NCI-H345 treated with DMSO at 0.1 percent for 48 hours (cell line): ENCODE measurements around the gene PSD2.

Experiments
- DNase-seq: peaks from one replicate; lab custom pipeline; 2025; ENCODE audit not compliant: unreplicated experiment; lab: John Stamatoyannopoulos, UW

Gene PSD2

DNA sequence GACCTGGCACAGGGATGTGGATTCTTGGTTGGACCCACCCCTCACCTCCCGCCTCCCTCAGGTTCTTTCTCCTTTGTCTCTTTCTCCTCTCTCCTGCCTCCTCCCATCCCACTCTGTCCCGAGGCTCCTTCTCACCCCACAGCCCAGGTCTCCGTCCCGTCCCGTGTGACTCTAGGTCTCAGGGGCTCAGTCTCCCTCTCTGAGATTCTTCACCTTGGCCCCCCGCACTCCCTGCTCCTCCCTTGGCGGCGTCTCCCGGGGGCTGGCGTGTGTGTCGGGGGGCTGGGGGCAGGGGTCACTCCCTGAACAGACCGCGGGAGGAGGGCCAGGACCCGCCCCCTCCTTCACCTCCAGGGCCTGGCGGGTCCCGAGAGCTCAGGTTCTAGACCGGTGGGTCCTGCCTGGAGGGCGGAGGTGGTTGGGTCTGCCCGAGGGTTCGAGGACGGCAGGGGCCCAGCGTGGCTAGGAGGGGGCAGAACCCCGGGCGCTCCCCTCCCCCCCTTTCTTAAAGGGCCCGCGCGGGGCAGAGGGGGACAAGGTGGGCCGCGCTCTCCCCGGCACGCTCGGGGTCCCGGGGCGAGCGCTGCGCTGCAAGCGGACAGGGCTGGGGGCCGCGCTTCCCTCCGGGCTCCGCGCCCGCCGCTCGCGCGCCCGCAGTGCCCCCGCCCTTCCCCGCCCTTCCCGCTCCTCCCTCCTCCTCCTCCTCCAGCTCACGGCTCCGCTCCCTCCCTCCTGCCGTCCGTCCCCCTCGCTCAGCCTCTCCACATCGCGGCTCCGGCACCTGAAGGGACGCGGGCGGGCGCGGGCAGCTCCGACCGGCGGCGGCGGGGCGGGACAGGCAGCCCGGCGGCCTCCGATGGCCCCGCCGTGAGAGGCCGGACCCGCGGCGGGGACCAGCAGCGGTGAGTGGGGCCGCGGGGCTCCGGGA, at the start of gene PSD2:
TSS of gene PSD2 (plus strand) at position 735 of the 928 bp plus-strand sequence. CDS start 13,633 bp downstream, outside the sequence.
- DNase-seq, result no peak

DNA sequence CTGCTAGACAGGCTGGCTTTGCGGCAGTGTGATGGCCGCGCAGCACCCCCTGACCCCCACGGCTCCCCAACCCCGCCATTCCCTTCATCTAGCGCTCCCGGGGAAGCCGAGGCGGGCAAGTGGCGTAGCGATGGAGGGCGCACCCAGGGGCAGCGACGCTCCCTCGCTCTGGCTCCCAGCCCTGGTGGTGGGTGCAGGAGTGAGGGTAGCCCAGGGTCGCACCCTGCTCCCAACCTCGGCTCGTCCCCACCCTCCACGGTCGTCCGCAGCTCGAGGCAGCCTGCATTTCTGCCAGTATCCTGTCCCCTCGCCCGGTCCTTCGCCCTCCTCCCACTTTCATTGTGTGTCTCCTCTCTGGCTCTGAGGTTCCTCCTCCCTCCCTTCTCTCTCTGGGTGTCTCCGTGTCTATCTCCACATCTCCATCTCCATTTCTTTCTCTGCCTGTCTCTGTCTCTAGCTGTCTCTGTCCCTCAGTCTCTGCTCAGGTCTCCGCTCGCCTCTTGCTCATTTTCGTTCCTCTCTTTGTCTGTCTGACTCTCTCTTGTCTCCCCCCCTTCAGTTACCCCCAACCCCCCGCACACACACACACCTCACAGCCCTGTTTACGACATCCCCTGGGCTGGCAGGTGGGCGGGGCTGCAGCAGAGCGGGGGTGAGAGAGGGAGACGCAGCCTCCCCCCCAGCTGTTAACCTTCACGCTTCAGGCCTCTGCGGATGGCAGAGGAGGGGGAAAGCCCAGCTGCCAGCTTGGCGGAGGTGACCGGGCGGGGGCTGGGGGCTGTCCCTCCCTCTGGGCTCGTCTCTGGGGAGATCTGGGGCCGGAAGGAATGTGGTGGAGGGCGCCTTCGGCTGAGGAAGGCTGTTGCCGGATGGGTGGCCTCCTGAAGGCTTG, 48.7 kb upstream of the PSD2 start:
- no peak for DNase-seq

DNA sequence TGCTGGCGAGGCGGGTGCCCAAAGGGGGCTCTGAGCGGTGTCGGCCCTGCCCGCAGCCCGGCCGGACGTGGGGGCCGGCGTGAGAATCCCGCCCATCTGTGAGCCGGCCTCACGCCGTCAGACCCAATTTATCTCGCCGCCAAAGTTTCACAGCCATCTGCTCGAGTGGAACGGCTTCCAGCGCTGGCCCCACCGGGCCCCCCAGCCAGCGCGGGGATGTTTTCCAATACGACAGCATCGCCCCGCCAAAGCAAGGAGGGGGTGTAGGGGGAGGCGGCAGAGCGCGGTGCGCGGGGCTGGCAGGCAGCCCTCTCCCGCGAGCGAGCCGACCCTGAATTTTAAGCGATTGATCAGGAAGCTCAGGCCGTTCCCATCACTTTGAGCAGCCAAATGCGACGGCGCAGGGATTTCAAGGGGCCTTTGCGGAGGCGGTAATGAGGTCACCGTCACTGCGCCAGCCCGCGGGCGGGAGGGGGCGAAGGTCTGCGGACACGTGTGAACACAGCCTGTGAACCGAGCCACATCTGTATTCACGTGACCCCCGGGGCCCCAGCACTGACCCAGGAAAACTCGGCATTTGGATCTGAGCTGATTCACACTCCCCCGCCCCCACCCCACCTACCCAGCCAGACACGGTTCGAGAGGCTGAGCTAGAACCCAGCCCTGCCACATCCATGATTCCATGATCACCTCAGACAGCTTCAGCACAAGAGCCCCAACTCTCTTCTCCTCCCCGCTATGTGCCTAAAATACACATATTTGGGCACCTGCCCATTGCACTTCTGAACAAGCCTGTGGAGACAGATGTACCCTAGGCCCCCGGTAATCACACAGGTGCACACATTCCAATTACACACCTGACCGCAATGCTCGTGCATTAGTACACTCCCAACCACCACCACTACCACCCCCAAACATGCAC, 47.8 kb upstream of the PSD2 start:
- DNase-seq, result no peak

DNA sequence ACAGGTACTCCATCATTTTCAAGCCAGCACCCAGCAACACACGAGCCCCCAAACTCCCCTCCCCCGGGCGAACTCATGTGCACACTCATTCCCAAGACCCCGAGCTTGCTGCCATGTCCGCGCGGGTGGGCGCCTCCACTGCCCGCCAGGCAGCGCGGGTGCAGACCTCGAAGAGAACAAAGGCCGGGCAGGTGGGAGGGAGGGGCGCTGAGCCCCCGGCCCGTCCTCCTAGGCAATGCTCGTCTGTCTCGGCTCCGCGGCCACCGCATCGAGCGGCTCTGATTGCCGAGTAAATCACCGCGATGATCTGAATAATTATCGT, 47.1 kb upstream of the PSD2 start:
- no peak for DNase-seq

DNA sequence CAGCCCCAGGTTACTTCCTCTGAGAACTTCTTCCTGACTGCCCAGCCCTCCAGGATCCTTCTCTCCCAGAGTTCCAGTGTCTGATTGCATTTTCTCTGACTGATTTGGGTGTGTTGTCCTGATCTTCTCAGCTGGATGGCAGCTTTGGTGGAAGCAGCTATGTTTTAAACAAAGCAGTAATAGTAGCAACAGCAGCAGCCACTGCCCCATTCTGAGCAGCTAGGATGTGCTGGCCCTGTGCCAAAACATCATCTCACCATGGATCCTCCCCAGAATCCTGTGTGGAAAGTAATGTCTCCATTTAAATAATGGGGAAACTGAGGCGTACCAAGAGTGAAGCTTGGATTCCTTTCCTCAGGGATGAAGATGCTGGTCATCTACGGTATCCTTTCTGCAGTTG, 46.4 kb upstream of the PSD2 start:
- no peak for DNase-seq

DNA sequence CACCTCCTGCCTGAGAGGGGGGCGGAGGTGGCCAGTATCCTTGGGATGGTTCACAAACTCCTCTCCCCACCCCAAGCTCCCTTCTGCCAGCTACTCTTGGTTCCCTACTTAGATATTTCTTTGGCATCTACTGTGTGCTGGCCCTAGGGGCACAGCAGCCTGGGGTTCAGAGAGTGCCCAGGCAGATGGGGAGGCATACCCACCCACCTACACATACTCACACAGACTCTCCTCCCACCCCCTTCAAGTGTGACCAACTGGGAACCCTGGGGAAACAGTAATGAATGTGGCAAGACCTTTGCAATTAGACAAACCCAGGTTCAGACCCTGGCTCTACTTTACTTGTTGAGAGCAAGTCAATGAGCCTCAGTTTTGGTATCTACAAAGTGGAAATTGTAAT, 44.4 kb upstream of the PSD2 start:
- no peak for DNase-seq

DNA sequence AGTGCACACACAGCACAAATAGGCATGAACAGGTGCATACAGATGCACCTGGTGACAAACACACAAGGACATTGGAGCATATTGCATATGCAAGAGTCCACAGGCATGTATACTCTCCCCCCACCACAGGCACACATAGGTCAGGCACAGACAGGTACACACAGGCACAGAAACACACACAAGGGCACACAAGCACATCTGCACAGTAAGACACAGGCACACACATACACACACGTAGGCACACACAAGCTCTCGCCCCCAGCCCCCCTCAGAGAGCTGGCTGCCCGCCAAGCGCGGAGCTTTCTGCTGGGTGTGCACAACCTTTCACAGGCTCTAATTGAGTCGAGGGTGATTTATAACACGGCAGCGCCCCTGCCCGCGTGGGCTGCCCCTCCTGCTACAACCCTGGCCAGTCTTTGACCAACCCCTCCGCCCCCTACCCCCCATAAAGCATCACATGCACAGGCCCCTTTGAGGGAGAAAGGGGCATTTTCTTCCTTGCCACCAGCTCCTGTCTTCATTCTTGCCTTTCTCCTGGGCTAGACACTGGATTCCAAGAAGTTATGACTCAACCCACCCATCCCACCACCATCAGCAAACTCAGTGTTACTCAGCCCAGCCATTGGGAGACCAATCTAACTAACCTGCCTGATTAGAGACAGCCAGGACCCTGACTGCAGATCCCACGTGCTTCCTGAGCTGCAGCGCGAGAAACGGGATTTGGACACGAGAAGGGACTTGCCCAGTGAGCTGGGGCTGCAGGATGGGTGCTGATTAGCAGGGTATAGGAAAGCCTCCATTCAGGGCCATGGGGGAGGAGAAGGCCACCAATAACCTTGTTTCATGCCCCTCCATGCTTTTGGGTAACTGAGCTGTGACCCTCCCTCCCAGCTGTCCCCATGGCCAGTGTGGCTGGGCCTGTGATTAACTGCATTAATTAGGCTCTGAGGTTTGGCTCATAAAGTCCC, 42.8 kb upstream of the PSD2 start:
- peak; percentile 15 for DNase-seq

DNA sequence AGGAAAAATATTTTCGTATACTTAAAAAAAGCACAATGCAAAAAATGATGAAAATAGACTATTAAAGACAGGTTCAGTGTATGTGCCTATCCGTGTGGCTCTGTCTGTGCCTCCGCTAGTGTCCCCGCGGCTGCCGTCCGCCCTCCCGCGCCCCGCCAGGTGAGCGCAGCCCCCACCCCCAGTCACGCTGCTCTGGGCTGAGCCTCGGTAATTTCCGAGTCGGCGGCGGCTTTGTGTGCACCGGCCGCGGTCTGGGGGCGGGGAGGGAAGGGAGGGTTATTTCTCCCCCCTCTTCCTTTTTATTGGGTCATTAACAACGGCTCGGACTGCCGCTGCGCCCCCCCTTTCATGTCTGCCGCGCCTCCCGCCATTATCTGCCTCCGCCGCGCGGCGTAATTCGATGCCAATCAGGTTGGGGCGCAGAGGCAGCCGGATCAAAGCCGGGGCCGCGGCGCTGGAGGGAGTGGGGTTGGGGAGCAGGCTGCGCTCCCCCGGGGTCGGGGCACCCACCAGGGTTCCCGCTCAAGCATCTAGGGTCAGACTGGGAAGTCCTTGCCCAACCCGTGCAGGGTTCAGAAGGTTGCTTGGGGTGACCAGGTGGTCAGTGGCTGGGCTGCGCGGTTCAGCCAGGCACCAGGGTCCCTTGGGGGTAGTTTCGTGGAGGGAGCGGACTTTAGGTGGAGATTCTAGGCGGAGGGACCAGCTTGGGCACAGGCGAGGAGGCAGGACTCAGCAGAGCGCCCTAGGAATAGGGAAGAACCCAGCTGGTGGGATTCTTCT, 39.5 kb upstream of the PSD2 start:
- DNase-seq, result no peak

DNA sequence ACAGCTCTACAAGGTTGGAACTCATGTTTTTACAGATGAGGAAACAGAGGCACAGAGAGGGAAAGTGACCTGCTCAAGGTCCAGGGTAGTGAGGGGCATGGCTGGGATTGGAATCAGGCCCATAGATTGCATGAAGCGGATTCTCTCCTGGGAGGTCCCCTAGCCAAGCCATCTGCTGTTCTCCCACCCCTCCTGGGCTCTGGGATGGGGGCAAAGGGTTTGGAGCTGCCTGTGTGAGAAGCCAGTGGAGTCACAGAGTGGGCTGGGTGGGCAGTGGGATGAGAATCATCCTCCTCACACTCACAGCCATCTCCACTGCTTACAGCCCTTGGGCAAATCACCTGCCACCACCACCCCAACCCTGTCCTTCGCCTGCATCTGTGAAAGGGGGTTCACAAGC, 38.6 kb upstream of the PSD2 start:
- no peak for DNase-seq

DNA sequence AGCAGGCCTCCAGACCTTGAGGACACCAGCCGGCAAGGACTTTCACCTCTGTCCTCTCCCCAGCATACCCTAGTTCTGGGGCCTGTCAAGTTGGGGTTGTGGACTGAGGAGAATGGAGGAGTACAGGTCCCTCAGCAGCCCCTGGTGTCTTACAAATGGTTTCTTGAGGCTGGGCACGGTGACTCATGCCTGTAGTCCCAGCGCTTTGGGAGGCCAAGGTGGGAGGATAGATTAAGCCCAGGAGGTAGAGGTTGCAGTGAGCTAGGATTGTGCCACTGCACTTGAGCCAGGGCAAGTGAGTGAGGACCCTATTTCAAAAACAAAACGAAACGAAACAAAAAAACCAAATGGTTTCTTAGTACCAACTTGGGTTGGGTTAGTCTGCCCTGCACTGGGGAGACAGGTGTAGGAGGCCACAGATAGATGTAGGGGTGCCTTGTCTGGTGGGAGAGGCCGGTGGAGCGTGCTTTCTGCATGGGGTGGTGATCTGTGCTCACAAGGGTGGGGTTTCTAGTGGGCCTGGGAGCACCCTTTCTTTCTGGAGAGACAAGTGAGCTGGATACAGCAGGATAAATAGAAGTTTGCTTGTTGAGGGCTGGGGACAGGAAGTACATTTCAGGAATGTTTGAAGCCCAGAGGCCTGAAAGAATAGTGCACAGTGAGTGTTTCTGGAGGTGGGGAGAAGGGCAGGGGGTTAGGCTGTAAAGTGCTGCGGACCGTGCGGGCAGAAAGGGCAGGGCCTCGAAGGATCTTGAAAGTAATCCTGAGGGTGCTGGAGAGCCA, 37.7 kb upstream of the PSD2 start:
- no peak for DNase-seq

DNA sequence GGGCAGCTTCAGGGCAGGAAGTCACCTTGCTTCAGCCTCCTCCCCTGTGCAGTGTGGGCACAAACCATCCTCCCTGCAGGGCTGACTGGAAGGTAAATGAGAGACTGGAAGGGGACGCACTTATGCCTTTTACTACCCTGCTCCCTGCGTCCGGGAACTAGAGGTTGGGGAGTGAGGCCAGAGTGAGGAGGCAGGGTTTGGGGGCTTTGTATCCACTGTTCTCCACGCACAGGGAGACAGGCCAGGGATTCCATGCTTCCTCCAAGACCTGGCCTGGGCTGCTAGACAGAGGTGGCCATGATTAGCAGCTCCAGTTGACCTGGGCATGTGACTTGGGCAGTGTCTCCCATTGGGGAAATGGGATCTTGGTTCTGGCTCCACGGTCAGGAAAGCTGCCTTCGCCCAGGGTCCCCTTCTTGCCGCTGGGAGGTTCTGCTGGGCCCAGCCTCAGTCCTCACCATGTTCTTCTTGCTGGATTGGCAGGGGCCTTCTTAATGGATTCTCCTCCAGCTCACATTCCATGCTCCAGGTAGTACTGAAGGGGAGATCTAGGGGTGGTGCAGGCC, 37.0 kb upstream of the PSD2 start:
- no peak for DNase-seq

DNA sequence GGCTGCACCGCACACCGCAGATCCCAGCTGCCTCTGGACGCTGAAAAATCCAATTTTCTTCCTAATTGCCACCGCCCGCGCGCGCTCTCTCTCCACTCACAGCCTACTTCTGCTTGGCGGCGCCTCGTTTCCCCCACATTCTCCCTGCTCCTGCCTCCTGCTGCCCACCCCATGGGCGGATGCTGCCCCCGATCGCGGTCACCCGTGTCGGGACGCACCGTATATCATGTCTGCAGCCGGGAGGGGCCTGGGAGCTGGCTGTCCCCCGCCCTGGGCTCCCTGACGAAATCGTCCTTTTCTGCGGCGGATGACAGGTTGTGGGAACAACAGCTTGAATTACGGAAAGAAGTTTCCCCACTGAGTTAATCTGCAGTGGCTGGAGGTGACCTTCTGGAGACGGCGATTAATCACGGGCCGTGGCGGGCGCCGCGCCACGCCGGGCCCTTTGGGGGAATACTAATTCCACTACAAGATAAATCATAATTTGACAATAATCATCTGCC, 36.3 kb upstream of the PSD2 start:
- DNase-seq, result no peak

DNA sequence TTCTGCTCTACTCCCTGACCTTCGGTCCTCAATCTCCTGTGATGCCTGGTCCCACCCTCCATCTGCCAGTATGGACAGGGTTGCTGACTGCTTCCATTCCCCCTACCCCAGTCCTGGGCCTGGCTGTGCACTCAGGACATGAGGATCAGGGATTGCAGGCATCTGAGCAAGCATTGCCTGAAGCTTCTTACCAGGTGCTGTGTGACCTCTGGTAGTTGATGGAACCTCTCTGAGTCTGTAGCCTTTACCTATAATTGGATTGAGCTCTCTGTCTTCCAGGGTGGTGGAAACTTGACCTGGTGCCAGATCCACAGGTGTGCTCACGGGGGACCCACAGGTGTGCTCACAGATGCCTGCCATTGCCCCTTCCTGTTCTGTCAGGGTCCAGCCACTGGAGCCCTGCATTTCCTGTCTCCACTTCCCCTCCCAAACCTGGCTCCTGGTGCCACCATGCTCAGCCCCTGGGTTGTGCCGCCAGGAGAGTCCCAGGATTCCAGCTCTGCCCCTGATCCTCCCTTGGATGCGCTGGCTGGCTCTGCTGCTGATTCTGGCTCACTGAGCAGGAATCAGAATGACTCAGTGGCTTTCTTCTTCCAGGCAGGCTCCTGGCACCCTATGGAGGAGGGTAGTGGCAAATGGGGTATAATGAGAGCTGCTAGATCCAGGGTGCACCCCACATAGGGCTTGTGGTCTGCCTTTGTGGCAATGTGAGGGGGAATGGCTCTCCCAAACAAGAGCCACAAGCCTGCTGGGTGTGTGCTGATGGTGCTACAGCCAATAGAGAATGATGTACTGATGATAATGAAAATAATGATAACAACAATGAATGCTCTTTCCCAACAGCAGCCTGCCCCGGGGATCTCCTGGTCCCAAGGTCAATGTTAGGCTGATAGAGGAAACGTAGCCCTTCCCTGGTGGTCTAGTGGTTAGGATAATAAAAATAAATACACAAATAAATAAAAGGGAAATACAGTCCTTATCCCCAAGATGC, 35.2 kb upstream of the PSD2 start:
- DNase-seq, result no peak

DNA sequence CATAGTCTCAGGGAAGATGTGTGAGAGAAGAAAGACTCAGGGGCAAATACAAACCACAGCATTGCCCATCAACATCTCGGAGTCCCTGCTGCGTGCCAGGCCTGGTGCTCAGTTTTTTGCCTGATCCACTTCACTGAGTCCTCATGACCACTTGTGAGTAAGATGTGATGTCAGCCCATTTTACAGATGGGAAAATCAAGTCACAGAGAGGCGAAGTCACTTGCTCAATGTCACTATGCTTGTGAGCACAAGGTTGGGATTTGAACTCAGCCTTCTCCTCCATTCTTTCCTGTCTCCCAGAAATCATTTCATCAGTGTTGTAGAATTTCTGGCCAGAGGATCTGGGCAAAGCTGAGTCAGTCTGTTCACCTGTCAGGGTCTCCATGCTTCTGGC, 34.6 kb upstream of the PSD2 start:
- no peak for DNase-seq

DNA sequence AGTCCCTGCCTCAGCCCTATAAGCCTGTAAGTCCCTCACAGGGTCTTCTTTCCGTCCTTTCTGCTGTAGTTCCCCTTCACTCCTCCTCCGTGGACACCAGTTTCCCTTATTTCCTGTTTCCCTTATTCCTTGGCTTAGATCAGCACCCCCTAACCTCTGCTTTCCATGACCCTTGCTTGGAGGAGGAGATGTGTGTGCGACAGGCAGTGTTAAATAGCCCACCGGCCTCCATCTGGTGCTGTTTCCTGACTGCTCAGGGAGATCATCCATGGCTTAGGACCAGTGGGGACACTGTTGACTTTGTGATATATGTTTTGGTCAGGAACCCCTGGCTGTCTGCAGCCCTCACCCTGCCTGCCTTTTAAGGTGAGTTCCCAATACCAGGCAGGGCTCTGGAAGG, 34.1 kb upstream of the PSD2 start:
- DNase-seq, result no peak

DNA sequence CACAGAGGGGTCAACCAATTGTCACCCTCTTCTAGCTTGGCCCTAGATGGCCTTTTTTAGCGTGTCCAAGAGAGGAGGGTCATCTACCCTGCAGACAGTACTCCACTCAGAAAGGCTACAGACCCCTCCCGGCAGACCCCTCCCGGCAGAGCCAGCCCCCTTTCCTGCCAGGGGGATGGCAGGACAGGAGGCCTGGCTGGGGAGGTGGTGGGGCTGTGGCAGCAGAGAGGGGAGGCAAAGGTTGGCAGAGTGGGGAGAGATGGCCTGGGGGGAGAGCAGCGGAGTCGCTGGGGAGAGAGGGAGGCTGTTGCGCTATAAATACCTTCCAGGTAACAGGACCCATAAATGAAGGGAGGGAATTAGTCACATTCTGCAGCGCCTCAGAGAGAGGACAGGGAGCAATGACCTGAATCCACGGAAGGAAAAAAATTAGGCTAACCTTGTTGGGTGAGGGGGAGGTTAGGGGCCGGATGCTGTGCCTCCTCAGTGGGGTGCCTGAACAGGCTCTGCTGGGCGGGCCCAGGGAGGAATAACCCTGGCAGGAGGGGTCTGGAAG, 32.9 kb upstream of the PSD2 start:
- DNase-seq, result no peak
